RPMI8226 (cell line): ENCODE measurements around the gene RGS8.

ENCODE experiments used
- DNase-seq: peaks from one replicate; pipeline ENCODE4 v3.0.0-alpha.2; 2015

Gene RGS8, protein sequence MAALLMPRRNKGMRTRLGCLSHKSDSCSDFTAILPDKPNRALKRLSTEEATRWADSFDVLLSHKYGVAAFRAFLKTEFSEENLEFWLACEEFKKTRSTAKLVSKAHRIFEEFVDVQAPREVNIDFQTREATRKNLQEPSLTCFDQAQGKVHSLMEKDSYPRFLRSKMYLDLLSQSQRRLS

DNA sequence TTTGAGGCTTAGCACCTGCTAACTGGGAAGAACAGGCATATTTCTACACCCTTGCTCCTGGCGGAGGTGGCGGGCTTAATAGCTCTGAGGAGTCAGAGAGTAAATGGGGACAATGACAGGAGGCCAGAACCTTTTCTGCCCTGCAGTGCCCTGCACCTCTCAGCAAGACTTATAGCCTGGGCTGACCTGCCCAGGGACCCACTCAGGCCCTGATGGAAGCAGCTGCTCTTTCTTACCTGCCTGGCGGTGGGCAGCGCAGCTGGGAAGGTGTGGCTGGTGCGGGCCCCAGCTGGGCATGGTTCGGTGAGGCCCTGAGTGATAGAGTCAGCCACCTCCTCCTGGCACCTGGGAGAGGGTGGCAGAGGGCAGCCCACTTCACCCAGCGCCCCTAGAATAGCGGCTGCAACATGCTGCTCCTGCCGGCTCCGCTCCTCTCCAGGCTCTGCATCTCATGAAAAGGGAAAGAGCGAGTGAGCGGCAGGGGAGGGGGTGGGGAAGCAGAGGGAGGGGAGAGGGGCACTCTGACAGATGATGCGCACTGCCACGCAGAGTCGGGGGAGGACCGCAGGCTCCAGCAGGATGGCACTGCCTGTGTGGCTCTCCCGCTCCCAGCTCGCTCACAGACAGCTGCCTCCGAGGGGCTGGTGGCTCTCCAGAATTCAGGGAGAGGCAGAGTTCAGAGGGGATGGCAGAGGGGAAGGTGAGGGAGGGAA is at the start of gene RGS8:
RGS8 (minus strand) TSS at position 472 of the 713 bp plus-strand sequence. CDS start 14,938 bp downstream, outside the sequence.
- no peak for DNase-seq

DNA sequence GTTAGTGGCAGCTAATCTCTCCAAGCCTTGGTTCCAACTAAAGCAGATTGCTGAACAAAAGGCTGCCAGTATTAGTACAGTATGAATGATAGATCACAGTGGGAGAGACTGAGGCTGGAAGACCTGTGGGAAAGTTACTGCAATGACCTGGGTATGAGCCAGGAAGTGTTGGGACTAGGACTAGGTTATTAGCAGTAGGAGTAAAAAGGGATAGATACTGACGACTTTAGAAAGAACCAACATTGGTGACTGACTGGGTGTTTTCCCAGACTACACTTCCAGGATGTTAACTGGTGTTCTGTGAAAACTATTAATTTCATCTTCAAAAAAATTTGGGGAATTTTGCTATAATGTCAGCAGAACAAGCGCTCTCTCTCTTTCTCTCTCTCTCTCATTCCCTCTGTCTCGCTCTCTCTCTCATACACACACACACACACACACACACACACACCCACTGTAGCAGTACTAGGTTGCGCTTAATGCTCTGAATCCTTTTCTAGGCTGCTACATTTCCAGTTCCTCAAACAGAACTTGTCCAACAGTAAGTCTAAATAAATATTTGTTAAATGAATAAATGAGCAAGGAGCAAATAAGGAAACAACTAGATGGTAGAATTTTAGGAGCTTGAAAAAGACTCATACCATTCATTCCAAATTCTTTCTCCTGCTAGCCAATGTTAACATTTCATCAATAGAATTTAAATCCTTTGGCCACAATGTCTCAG is 47.6 kb upstream of the RGS8 start:
- no peak for DNase-seq

DNA sequence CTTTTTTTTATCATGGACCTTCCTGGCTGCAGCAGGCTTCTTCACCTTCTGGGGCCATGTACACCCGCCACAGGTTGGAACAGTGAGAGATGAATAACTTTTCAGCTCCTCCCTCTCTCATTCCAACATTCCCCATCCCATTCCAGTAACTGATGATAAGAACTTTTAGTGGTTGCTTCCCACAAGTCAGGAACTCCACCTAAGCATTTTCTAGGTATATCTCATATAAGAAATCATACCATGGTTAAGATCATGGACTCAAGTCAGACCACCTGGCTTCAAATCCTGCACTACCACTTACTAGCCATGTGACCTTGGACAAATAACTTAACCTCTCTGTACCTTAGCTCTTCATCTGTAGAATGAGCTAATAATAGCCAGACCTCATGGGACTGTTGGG is 42.5 kb upstream of the RGS8 start:
- no peak for DNase-seq

DNA sequence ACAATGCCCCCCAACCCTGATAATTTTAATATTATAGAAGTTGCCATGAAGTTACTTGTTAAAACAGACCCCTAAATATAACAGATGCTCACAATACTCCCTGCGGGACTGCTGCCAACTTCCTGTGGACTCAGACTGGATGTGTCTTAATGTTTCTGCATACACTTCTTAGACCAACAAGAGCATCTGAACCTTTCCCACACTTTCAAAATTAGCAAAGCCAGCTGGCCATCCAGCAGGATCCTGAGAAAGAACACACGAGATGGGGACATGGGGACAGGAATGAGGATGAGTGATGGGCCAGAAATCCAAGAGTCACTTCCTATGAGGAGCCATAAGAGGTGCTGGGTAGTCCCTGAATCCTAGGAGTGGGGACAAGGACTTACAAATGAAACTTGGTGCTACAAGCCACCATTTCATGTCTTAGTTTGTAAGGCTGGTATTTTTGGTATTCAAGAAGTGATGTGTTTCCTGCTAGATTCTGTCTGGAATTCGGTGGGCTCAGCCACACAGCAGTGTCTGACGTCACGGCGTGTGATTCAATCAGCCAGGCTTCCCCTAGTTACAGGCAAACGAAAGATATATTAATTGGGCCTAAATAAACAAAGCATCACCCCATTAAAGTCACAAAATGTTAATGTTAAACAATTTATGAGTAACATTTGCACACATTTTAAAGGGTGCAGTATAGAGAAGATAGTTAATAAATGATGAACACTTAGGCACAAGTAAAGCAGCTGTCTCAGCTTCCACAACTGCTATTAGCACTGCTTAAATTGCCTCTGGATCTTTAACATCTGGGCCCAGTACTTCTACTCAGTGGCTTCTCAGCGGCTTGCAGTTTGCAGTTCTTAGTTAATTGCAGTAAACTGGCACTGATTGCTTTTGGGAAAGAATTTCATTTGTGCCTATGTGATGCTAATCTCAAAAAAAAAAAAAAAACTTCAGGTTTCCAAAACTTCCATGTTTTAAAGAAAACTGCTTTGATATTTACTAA is 41.2 kb upstream of the RGS8 start:
- no peak for DNase-seq

DNA sequence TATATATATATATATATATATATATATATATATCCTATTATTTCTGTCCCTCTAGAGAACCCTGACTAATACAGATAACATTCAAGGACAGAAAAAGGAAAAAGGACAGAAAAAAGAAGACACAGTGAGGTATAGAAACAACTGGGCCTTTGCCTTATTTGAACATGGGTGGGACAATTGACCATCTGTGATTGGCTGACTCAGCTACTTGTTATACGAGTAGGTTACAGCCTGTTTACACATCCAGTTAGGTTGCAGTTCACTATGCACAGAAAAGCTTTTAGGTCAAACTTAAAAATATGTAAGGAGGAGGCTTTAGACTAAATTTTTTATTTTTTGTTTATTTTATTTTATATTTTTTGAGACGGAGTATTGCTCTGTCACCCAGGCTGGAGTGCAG is 39.8 kb upstream of the RGS8 start:
- no peak for DNase-seq

DNA sequence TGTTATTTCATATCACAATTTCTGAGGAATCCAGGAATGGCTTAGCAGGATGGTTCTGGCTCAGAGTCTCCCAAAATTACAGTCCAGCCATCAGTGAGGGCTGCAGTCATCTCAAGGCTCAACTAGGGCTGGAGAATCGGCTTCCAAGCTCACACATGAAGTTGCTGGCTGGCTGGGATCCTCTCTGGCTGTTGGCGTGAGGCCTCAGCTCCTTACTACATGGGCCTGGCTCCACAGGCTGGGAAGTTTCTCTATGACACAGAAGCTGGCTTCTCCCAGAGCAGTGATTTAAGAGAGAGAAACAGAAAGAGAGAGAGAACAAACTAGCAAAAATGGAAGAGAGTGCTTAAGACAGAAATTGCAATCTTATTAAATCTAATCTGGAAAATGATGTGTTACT is 38.8 kb upstream of the RGS8 start:
- no peak for DNase-seq

DNA sequence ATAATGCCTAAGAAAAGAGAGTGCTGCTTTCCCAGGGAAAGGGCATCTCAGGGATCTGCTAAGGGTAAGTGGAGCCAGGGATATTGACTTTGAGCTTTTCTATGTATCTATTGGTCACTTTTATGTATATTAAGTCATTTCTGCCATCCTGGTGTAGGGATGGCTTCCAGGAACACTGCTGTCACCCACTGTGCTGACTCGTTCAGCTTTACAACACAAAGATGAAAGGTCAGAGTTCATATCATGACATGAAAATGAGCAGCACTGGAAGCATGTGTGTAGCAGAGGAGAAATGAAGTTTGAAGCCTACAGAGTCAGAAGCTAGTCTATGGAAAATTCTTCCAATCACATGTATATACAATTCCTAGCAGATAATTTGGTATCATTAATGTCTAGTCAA is 37.1 kb upstream of the RGS8 start:
- no peak for DNase-seq

DNA sequence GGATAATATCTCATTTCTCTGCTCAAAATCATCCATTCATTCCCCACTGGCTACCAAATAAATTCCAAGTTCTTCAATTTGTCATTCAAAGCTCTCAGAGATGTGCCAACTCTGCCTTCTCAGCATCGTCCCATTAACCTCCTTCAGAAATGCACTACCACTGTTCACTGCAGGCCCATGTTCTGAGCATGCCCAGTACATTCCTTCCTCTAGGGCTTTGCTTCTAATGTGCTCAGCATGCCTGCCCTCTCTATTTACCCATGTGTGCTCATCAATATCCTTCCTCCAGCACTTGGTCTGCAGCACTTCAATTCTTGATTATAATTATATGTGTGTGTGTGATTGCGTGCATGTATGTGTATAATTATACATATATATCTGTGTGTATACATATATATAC is 36.1 kb upstream of the RGS8 start:
- no peak for DNase-seq

DNA sequence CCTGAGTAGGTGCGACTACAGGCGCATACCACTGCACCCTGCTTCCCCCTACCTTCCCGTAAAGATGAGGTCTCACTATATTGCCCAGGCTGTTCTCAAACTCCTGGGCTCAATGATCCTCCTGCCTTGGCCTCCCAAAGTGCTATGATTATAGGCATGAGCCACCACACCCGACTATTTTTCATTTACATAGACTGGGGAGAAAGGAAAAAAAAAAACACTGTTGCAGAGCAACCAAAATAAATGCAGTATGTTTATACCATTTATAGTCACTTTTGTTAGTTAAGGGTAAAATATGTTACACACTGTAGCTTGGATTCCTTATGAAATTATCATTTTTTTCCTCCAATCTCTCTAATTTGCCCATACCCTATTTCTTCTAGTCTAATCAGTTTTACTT is 35.2 kb upstream of the RGS8 start:
- no peak for DNase-seq

DNA sequence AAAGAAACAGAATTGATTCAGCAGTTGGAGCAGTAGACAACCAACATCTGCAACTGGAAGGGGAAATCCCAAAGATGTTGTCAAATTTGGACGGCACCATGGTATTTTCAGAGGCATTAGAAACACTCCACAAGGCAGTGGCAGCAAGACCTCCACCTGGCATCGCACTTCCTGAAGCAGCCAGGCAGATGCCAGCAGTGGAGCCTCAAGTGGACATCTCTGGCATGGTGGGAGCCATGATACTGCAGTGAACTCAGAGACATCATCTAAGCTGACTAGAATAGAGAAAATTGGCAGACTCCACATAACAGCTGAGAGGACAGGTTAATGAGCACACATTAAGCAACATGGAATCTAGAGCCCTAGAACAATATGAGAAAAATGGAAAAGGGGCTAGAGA is 33.9 kb upstream of the RGS8 start:
- DNase-seq, result peak; percentile 24

DNA sequence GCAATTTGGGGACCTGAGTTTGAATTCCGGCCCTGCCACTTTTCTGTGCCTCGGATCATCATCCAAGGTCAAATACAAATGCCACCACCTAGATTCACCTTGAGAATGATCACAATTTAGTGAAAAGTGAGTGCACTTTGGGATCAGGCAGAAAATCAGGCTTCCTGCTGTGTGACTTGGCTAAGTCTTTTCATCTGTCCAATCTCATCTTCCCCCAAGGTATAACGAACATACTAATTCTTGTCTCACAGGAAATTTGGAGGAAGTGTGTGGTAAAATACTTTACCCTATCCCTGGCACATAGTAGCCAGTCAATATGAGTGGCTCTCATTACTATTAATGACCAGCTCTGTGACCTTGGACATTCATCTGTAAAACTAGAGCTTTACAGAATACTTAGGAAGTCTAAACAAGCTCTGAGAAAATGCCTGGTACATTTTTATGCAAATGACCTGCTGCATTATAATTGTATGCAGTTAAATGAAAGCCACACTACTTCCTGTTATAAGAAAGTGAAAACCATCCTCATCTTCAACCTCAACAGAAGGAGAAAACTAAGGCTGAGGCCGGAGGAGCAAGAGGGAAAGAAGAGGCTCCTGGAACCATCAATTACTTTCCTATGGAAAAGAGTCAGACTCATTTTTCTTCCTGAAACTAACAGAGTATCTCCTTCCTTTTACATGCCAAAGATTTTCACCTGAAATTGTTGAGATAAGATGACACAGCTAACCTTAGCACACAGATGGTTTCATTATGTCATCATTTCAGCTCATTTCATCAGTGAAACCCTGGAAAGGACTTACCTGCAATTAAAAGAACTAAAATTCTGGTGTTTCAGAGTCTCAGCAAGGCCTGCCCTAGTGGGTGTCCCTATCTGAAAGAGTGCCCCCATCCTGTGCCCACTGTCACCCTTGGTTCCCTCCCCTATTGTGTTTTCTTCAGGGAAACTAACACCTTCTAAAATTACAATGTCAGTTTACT is 32.6 kb upstream of the RGS8 start:
- no peak for DNase-seq

DNA sequence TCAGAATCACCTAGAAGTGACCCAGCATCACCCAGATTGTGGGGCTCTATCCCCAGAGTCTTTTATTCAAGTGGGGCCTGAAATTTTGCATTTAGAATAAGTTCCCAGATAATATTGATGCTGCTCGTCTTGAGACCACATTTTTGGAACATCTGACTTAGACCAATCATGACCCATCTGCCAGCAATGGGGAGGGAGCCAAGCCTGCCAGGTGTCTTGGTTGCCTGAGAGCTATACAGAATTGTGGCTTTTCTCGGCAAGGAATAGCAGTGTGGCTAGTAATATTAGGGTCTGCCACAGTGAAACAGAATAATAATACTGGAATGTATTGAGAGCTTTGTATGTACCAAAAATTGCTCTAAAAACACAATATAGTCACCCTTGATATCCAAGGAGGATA is 31.1 kb upstream of the RGS8 start:
- no peak for DNase-seq

DNA sequence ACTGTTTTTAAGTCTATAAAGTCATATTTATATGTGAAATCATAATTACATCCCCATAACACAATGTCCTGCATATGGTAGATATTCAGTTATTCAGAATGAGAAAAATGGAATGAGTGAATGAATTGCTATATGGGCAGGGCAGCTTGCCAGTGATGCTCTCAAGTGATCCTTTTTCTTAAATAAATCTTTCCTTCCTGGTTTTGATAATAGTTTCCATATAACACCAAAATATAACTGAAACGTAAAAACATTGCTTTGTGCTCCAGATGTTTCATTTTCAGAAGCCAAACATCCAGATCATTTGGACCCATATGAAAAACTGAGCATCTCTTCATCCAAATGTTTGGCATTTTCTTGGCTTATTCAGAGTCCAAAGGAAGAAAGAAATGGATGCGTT is 30.2 kb upstream of the RGS8 start:
- DNase-seq, result no peak

DNA sequence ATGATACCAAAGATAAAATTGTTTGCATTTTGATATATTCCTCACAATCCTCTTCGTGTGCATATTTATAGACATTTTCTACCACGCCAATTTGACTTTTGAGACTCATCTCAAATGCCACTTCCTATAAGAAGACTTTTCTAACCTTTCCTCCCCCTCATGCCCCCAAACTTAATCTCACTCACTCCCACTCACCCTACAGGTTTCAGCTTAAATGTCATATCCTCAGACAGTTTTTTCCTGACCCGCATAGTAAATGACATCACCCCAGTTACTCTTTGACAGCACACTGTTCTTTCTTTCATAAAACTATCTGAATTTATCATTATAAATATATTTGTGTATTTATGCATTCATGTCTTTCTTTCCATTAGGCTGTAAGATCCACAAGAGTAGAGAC is 29.6 kb upstream of the RGS8 start:
- DNase-seq, result no peak

DNA sequence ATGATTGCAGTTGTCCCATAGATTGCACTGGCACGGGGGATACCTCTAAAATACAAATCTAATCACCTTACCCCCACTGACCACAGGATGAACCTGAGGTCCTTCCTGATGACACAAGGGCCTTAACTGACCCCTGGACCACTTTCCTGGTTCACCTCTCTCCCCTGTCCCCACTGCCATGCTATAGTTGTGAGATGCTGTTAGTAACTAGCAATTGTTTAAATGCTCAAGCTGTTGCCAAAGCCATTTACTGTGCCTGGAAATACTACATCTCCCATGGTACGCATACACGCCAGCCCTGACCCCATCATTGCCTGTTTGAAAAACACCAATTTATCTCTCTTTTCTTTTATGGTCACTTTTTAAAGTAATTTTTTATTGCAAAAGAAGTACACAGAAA is 29.1 kb upstream of the RGS8 start:
- no peak for DNase-seq

DNA sequence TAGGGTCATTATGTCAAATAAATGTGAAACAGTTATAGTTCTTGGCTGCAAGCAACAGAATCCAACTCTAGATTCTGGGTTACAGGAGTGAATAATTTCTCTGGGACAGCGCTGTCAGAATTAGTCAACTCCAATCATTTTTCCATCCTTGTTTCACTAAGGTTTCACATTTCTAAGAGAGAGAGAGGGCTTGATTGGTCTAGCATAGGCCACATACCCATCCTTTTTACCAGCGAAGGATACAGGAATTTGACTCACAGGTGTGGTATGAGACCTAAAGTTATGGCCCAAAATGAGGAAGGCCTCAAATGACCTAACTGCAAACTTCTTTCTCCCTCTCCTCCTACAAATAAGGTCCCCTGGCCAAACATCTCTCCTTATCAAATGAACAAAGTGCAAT is 25.5 kb upstream of the RGS8 start:
- no peak for DNase-seq

DNA sequence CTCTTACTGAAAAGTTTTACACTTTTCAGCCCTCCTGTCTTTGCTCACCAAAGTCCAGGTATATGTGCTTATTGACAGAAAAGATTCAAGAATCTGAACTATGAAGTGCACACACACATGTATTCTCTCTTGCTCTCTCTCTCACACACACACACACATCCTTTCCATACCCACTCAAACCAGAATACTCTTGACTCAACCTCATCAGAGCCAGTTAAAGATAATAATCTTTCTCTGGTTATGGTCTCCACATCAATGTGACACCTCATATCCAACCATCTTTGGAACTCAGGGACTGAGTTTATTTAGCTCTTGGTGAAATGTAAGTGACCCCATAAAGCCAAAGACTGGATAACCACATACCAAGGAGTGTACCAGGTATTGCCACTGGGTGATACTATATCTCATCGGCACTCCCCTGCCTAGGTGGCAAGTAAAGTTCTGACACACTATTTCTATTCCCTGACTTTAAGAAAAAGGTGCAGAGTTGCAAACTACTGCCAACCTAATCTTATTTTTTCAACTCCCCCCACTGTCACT is 24.9 kb upstream of the RGS8 start:
- DNase-seq, result no peak

DNA sequence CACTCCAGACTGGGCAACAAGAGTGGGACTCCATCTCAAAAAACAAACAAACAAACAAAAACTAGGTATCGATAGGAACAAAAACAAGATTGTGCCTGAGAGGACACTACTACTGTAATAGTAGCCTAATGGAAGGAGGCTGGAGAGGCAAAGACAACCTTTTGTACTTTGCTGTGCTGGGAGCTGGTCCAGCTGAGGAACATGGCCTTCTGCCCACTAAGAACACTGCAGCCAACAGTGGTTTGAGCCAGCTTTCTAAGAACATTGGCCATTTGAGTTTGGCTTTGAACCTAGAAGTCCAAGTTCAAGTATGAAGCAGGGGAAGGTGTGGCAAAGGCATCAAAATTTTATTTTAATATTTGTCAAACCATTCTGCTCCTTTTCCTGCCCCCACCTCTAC is 22.7 kb upstream of the RGS8 start:
- DNase-seq, result no peak

DNA sequence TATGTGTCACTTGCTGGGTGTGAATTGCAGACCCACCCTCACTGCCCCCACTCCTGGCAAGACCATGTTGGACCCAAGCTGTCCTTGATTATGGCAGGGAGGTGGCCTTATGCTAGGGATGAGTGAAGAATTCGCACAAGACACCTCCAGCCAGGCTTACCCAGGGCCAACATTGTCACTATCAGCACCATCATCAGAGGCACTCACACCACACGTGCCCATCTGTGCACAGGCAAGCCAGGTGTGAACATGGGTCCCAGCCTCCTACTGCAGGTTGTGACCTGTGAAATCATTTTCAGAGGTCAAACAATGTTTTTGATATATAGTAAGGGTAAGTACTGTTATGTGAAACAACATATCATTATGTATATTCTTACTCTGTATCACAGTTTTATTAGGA is 20.3 kb upstream of the RGS8 start:
- DNase-seq, result no peak

DNA sequence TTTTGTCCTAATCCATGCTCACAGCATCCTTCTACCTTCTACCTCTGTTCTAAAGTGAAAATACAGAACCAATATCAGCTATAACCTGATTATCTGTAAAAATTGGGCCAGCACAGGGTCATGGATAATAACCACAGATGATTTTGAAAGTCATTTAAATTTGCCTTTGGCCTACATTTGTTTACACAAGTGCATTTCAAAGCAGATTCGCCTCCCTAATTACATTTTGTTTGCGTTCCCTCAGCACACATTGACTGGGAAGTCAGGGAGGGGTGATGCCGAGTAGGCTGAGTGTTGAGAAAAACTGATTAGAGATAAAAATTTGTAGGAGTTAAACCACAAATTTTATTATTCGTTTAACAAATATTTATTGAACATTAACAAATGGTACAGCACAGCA is 19.2 kb upstream of the RGS8 start:
- no peak for DNase-seq

DNA sequence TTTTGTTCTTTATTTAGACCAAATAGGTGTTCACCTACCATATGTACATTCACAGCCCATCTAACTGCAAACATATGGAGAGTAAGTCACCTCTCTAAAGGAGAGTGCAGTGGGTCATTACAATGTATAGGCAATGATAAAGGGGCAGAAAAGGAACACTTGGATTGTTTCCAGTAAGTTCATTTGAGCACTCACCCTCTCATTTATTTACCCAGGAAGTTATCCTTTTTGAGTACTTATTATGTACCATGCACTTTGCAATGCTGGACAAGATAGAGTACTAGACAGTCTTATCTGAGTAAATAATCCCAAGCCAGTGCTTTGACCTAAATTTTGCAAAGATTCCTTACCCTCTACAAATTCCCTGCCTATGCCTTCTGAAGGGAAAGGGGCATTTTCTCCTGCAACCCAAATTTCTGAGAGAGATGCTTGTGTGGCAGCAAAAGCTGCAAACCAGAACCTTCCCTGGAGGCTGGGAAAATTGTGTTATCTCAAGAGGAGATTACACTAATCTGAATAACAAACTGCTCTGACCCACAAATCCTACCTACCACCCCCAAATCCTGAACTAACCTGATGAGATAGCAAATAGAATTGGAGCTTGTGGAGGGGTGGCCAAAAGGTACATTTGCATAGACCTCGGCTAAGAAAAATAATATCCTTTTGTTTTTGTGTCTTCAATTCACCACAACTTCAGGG is 18.6 kb upstream of the RGS8 start:
- DNase-seq, result no peak
